Parathyroid adenoma (tissue), 2 donors: ENCODE measurements around the gene RFX2.

Source experiments
- H2AFZ ChIP-seq: fragments of 300-600 bp; sonication (generic); one replicate; pipeline ENCODE4 v1.7.0; 2017; ENCODE audit warnings: antibody characterized with exemption, mild to moderate bottlenecking
- H3K27ac ChIP-seq: fragments of 300-600 bp; sonication (generic); one replicate; pipeline ENCODE4 v1.7.0; 2017
- H3K27me3 ChIP-seq: fragments of 300-600 bp; sonication (generic); one replicate; pipeline ENCODE4 v1.7.0; 2017; ENCODE audit warnings: low read length; ENCODE audit not compliant: control insufficient read depth, insufficient read depth
- H3K36me3 ChIP-seq: fragments of 300-600 bp; sonication (generic); one replicate; pipeline ENCODE4 v1.7.0; 2017; ENCODE audit warnings: low read length; ENCODE audit not compliant: control insufficient read depth, insufficient read depth
- H3K4me1 ChIP-seq: fragments of 300-600 bp; sonication (generic); one replicate; pipeline ENCODE4 v1.7.0; 2017; ENCODE audit warnings: control low read depth
- H3K4me2 ChIP-seq: fragments of 300-600 bp; sonication (generic); one replicate; pipeline ENCODE4 v1.7.0; 2017; ENCODE audit warnings: low read length
- H3K4me3 ChIP-seq: fragments of 300-600 bp; sonication (generic); one replicate; pipeline ENCODE4 v1.7.0; 2017; ENCODE audit warnings: low read depth, low read length
- H3K79me2 ChIP-seq: fragments of 300-600 bp; sonication (generic); one replicate; pipeline ENCODE4 v1.7.0; 2017; ENCODE audit warnings: control low read depth
- H3K9ac ChIP-seq: fragments of 300-600 bp; sonication (generic); one replicate; pipeline ENCODE4 v1.7.0; 2017; ENCODE audit warnings: mild to moderate bottlenecking
- H3K9me3 ChIP-seq: fragments of 300-600 bp; sonication (generic); one replicate; pipeline ENCODE4 v1.7.0; 2017; ENCODE audit warnings: low read length; ENCODE audit not compliant: control insufficient read depth
- TF ChIP-seq, protein P1 (sequence below): fragments of 300-600 bp; sonication (generic); IDR thresholded peaks from one replicate; pipeline ENCODE4 v1.7.0; 2017; ENCODE audit warnings: antibody characterized with exemption, mild to moderate bottlenecking
- donor health status: primary hyperparathyroidism.

Gene RFX2

DNA sequence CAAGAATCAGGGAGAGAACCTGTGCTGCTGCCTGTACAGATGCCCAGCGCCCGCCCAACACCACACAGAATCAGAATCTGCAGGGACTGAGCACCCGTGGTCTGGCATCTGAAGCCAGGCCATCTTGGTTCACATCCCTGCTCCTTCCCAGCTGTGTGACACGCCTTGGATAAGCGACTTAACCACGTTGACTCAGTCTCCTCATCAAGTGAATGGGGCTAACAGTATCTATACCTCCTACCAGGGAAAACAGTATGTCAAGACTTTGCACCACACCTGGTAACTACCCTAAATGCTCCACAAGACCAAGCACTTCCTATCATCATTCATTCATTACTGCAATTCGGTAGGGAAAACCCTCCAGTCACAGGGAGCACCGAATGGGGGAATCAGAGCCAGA is 133.5 kb downstream of the RFX2 start:
- Histone ChIP-seq H3K4me2 (peak overlapping the region; percentile 95), H3K9me3 (no peaks in the 10 kb centered on the region), H3K27ac (no peak overlapping the region), H3K79me2 (peaks cover 55% of the 10 kb centered on the region), H3K4me1 (no peaks in the 10 kb centered on the region), H2AFZ (no peak overlapping the region), H3K36me3 (no peaks in the 10 kb centered on the region), H3K9ac (no peak overlapping the region), H3K27me3 (no peaks in the 10 kb centered on the region), H3K4me3 (peak overlapping the region; percentile 96)
- TF ChIP-seq, protein P1, sequence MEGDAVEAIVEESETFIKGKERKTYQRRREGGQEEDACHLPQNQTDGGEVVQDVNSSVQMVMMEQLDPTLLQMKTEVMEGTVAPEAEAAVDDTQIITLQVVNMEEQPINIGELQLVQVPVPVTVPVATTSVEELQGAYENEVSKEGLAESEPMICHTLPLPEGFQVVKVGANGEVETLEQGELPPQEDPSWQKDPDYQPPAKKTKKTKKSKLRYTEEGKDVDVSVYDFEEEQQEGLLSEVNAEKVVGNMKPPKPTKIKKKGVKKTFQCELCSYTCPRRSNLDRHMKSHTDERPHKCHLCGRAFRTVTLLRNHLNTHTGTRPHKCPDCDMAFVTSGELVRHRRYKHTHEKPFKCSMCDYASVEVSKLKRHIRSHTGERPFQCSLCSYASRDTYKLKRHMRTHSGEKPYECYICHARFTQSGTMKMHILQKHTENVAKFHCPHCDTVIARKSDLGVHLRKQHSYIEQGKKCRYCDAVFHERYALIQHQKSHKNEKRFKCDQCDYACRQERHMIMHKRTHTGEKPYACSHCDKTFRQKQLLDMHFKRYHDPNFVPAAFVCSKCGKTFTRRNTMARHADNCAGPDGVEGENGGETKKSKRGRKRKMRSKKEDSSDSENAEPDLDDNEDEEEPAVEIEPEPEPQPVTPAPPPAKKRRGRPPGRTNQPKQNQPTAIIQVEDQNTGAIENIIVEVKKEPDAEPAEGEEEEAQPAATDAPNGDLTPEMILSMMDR = no peak

DNA sequence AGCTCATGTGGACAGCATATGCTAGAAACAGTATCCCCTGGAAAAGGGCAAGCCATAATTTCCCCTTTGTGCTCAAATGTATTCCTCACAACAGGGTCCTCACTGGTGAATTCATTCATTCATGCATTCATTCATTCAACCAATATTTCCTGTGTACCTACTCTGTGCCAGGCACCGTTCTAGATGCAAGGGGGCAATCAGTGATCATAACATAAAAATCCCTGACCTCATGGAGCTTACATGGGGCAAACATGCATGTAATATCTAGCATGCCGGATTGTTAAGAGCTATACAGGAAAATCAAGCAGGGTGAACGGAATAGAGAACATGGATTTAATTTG is 134.9 kb downstream of the RFX2 start:
- H3K4me3 ChIP-seq = no peak overlapping the region
- H3K9me3 ChIP-seq = no peaks in the 10 kb centered on the region
- H3K4me2 ChIP-seq = no peak overlapping the region
- no peak overlapping the region for H3K27ac ChIP-seq
- no peaks in the 10 kb centered on the region for H3K4me1 ChIP-seq
- no peaks in the 10 kb centered on the region for H3K27me3 ChIP-seq
- TF ChIP-seq, protein P1 = no peak
- no peaks in the 10 kb centered on the region for H3K36me3 ChIP-seq
- H2AFZ ChIP-seq = no peak overlapping the region
- H3K9ac ChIP-seq = no peak overlapping the region
- peaks cover 63% of the 10 kb centered on the region for H3K79me2 ChIP-seq

DNA sequence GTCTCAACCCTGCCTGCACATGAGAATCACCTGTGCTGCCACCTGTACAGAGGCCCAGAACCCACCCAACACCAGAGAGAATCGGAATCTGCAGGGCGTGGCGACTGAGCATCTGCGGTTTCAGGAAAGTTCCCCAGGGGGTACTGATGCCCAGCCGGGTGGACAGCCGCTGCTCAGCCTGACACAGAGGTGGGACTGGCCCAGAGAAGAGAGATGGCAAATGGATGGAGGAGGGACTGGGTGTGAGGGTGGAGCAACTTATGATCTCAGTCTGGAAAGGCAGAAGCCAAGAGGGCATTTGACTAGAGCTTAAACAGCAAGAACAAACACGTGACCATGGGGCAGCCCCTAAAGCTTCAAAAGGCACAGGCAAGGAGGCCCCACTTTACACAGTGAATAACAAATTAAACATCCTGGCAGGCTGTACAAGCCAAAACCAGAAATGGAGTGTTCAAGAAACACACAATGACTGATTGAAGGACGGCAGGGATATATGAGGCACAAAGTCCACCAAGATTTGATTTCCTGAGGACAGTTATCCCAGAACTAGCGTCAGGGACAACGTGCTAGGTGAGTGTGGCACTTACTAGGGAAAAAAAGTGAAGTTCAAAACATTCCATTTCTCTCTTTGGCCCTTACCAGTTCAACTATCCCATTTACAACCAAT is 135.4 kb downstream of the RFX2 start:
- peaks cover 67% of the 10 kb centered on the region for H3K79me2 ChIP-seq
- no peak overlapping the region for H3K4me2 ChIP-seq
- no peak overlapping the region for H2AFZ ChIP-seq
- H3K36me3 ChIP-seq = no peaks in the 10 kb centered on the region
- no peak overlapping the region for H3K4me3 ChIP-seq
- no peak overlapping the region for H3K27ac ChIP-seq
- TF ChIP-seq, protein P1 = no peak
- H3K27me3 ChIP-seq = no peaks in the 10 kb centered on the region
- H3K9me3 ChIP-seq = no peaks in the 10 kb centered on the region
- no peaks in the 10 kb centered on the region for H3K4me1 ChIP-seq
- no peak overlapping the region for H3K9ac ChIP-seq

DNA sequence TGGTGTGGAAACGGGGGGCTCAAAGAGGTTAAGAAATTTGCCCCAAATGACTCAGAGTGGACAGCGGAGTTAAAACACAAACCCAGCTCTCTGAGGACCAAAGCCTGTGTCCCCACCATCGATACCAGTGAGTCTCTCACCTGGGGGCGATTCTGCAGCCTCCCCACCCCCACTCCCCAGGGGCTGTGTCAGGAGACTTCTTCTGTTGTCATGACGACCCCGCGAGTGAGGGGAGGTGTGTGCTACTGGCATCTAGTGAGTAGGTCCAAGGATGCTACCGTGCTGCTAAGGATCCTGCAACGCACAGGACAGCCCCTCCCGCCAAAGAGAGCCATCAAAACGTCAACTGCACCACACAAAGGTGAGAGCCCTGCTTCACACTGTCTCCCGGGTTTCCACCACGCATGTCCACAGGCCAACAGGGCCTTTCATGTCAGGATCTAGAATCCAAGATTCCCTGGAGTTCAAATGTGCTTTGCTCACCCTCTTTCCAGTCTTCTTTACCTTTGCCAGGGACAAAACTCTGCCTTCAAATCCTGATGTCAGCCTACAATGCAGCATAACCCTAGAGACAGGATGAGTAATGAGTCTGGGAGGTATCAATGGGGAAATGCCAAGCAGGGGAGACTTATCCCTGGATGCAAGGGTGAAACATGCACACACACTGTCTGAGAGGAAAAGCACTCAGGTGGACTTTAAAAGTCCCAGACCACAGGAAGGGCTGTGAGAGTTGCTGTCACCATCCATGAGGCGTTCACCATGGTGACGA is 136.2 kb downstream of the RFX2 start:
- no peak overlapping the region for H3K9ac ChIP-seq
- no peaks in the 10 kb centered on the region for H3K4me1 ChIP-seq

More for the DNA sequence above, 136.2 kb downstream of the RFX2 start:
- TF ChIP-seq, protein P1 = no peak
- Histone ChIP-seq H3K27ac (no peak overlapping the region), H3K79me2 (peaks cover 75% of the 10 kb centered on the region), H2AFZ (no peak overlapping the region), H3K27me3 (no peaks in the 10 kb centered on the region), H3K36me3 (no peaks in the 10 kb centered on the region), H3K4me2 (no peak overlapping the region), H3K9me3 (no peaks in the 10 kb centered on the region), H3K4me3 (no peak overlapping the region)
